Brain microvascular endothelial cell (primary cell): Measurements from ENCODE around the gene LYRM2.

Experiments
- DNase-seq: peaks from one replicate; pipeline ENCODE4 v3.0.0-alpha.2; 2020
- H3K27ac ChIP-seq: fragments of 250-450 bp; sonication (Bioruptor Pico); 2 replicates; pipeline ENCODE4 v1.5.1; 2020; ENCODE audit warnings: mild to moderate bottlenecking, moderate library complexity
- H3K27me3 ChIP-seq: fragments of 250-450 bp; sonication (Bioruptor Pico); replicated peaks from 2 replicates; pipeline ENCODE4 v1.5.1; 2020; ENCODE audit warnings: mild to moderate bottlenecking
- H3K36me3 ChIP-seq: fragments of 250-450 bp; sonication (Bioruptor Pico); replicated peaks from 2 replicates; pipeline ENCODE4 v1.5.1; 2020; ENCODE audit warnings: mild to moderate bottlenecking
- H3K4me3 ChIP-seq: 2 replicates; pipeline ENCODE4 v1.5.1; 2011; ENCODE audit warnings: low read depth, mild to moderate bottlenecking, control low read depth, low read length, moderate library complexity
- CTCF ChIP-seq: IDR thresholded peaks from 2 replicates; pipeline ENCODE4 v1.5.1; 2011; ENCODE audit warnings: low read depth, mild to moderate bottlenecking, moderate library complexity, low read length, control low read depth, inconsistent platforms; ENCODE audit errors: missing control alignments
- in situ Hi-C: cut with HindIII; loops from 2 replicates; pipeline ENCODE4 v1.10.0; 2017; ENCODE audit warnings: low sequenced_read_pairs, low pct_ligation_motif_present

LYRM2 gene

GRCh38 chr6:89612121-89612520, 26.4 kb downstream of the LYRM2 start:
- Histone ChIP-seq H3K27ac (no peak overlapping the region), H3K36me3 (no peaks in the 10 kb centered on the region), H3K27me3 (no peaks in the 10 kb centered on the region), H3K4me3 (no peak overlapping the region)
- TF ChIP-seq CTCF: no peak
- in situ Hi-C loops: no loop called here
- DNase-seq: no peak

GRCh38 chr6:89611666-89612065, 26.9 kb downstream of the LYRM2 start:
- Histone ChIP-seq H3K27ac (no peak overlapping the region), H3K27me3 (no peaks in the 10 kb centered on the region), H3K36me3 (no peaks in the 10 kb centered on the region), H3K4me3 (no peak overlapping the region)
- TF ChIP-seq CTCF: no peak
- DNase-seq: peak; percentile 6
- in situ Hi-C loops: no loop called here

GRCh38 chr6:89610149-89610642, 28.4 kb downstream of the LYRM2 start:
- H3K4me3 ChIP-seq: no peak overlapping the region
- DNase-seq: peak; percentile 36
- TF ChIP-seq CTCF: peak; percentile 87

GRCh38 chr6:89605861-89606260, 32.7 kb downstream of the LYRM2 start:
- Histone ChIP-seq H3K4me3 (no peak overlapping the region), H3K36me3 (no peaks in the 10 kb centered on the region), H3K27ac (no peak overlapping the region), H3K27me3 (no peaks in the 10 kb centered on the region)
- in situ Hi-C loops: no loop called here
- DNase-seq: no peak
- TF ChIP-seq CTCF: no peak

More at GRCh38 chr6:89610149-89610642, 28.4 kb downstream of the LYRM2 start:
- Histone ChIP-seq H3K27me3 (no peaks in the 10 kb centered on the region), H3K36me3 (no peaks in the 10 kb centered on the region), H3K27ac (no peak overlapping the region)
- in situ Hi-C loops: no loop called here

- Histone ChIP-seq H3K27ac (no peak overlapping the region), H3K36me3 (no peaks in the 10 kb centered on the region), H3K27me3 (no peaks in the 10 kb centered on the region), H3K4me3 (no peak overlapping the region)
- DNase-seq: no peak
- TF ChIP-seq CTCF: no peak
- in situ Hi-C loops: no loop called here
These were observed 33.9 kb downstream of the LYRM2 start for GRCh38 chr6:89604653-89605052.

GRCh38 chr6:89602166-89602565, 36.4 kb downstream of the LYRM2 start:
- no peaks in the 10 kb centered on the region for H3K27me3 ChIP-seq
- in situ Hi-C loops: no loop called here
- no peak for TF ChIP-seq CTCF
- DNase-seq: no peak
- no peak overlapping the region for H3K27ac ChIP-seq
- H3K36me3 ChIP-seq: no peaks in the 10 kb centered on the region
- H3K4me3 ChIP-seq: no peak overlapping the region
